Right atrium auricular region (tissue), 2 donors: ENCODE results near the gene ESPNL. TPM values are rescaled to one million over a fixed set of nuclear protein-coding genes. Genes with fewer than 3 reads are reported as not detected.

Source experiments
- DNase-seq: peaks from one replicate; pipeline ENCODE4 v3.0.0-alpha.2; 2019; ENCODE audit warnings: low spot score
- H3K27ac ChIP-seq, 2 donors: fragments of 200-600 bp; sonication (generic); 1 replicate in 1 of 2; 2 replicates in 1 of 2; pipeline ENCODE4 v1.5.1; 2016 to 2019
- H3K27me3 ChIP-seq, 2 donors: fragments of 200-600 bp; sonication (generic); one replicate each; pipeline versions ENCODE4 v1.5.1 to v1.6.0; 2017 to 2019
- H3K36me3 ChIP-seq: fragments of 200-600 bp; sonication (generic); one replicate; pipeline ENCODE4 v1.5.1; 2016
- H3K4me1 ChIP-seq, 2 donors: fragments of 200-600 bp; sonication (generic); one replicate each; pipeline versions ENCODE4 v1.5.1 to v1.6.0; 2017 to 2019
- H3K4me3 ChIP-seq, 2 donors: fragments of 200-600 bp; sonication (generic); 1 replicate in 1 of 2; 2 replicates in 1 of 2; pipeline ENCODE4 v1.5.1; 2017 to 2019; ENCODE audit warnings: mild to moderate bottlenecking in 1 of 2, moderate library complexity in 1 of 2
- H3K9me3 ChIP-seq, 2 donors: fragments of 200-600 bp; sonication (generic); one replicate each; pipeline ENCODE4 v1.5.1; 2019
- CTCF ChIP-seq, 2 donors: fragments of 200-600 bp; sonication (generic); IDR thresholded peaks; one replicate each; pipeline ENCODE4 v1.5.1; 2019; ENCODE audit warnings: antibody characterized with exemption in 2 of 2
- total RNA-seq, 2 donors: library from RNA; depleted of rRNA; stranded (reverse); fragments of >200 nt; gene quantifications; one replicate each; pipeline ENCODE4 v1.1.0, GENCODE V29; 2016

Gene ESPNL
- total RNA-seq, 2 donors from 2014 or later: 0.26 to 2.0 TPM

GRCh38 chr2:238172439-238172838 lies 72.3 kb downstream of the ESPNL start:
- H3K36me3 ChIP-seq: peaks cover 82% of the 10 kb centered on the region
- no peak for TF ChIP-seq CTCF (IDR thresholded peaks at IDR 0.05)

DNA sequence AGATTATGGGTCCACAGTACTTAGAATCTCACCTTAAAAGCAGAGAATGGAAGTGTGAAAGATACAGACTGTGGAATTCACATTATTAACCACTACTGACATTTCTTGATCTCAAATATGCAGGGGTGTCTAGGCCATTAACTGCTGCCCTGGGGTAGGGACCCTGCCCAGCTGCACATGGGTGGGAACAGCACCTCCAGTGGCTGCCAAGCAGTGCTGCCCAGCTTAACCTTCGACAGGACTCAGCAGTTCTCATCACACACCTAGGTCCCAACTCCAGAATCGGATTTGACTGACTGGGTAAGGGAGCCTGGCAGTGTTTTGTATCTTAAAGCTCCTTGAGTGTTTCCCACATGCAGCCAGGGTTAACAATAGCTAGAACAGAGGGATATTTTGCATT lies 73.6 kb downstream of the ESPNL start:
- DNase-seq: no peak
- no peak for TF ChIP-seq CTCF (IDR thresholded peaks at IDR 0.05)
- H3K27me3 ChIP-seq: no peaks in the 10 kb centered on the region
- peaks cover 0 to 21% of the 10 kb centered on the region in 2 donors for H3K4me1 ChIP-seq
- H3K27ac ChIP-seq: no peak overlapping the region
- H3K4me3 ChIP-seq: no peak overlapping the region
- no peaks in the 10 kb centered on the region for H3K9me3 ChIP-seq
- peaks cover 86% of the 10 kb centered on the region for H3K36me3 ChIP-seq

More at GRCh38 chr2:238172439-238172838, 72.3 kb downstream of the ESPNL start:
- Histone ChIP-seq H3K27ac (no peak overlapping the region), H3K27me3 (no peaks in the 10 kb centered on the region), H3K4me3 (no peak overlapping the region), H3K9me3 (no peaks in the 10 kb centered on the region), H3K4me1 (peaks cover 0 to 22% of the 10 kb centered on the region in 2 donors)
- DNase-seq: no peak

DNA sequence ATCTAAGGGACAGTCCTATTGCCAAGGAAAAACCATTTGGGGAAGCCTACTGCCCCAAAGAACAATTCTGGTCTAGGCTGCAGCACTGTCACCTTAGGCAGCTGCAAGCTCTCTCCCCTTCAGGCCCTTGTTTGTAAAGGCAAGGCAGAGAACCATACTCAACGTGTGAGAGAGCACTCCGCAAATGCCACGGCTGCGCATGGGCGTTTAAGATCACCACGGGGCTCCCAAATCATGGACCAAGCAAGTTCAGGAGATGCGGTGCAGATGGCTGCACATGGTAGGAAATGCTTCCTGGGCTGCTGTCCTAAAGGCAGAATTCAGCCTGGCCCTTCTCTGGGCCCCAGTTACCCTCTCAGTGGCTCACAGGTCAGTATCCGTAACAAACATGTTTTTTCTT lies 74.2 kb downstream of the ESPNL start:
- TF ChIP-seq CTCF (IDR thresholded peaks at IDR 0.05): no peak
- Histone ChIP-seq H3K4me3 (no peak overlapping the region), H3K27me3 (no peaks in the 10 kb centered on the region), H3K9me3 (no peaks in the 10 kb centered on the region), H3K4me1 (peaks cover 0 to 15% of the 10 kb centered on the region in 2 donors), H3K36me3 (peaks cover 86% of the 10 kb centered on the region), H3K27ac (no peak overlapping the region)
- no peak for DNase-seq

DNA sequence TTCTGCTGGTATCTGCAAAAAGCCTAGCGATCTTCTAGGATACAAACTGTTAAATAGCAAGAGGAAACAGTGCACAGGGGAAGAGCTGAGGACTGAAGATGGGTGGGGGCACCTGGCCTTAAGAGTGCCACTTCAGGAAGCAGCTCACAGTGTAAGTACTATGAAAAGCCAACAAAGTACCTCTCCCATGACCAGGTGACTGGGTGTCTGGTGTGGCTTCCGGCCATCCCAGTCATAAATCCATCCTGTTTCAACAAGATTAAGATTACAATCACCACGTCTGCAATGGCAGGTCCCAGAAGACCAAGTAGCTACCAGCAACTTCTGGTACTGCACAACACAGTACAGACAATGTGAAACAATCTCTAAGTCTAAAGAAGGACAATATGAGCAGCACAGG lies 74.6 kb downstream of the ESPNL start:
- peaks cover 89% of the 10 kb centered on the region for H3K36me3 ChIP-seq
- H3K4me3 ChIP-seq: no peak overlapping the region
- H3K27me3 ChIP-seq: no peaks in the 10 kb centered on the region
- no peak for TF ChIP-seq CTCF (IDR thresholded peaks at IDR 0.05)
- no peaks in the 10 kb centered on the region for H3K9me3 ChIP-seq
- peaks cover 0 to 11% of the 10 kb centered on the region in 2 donors for H3K4me1 ChIP-seq
- DNase-seq: no peak
- no peak overlapping the region for H3K27ac ChIP-seq

DNA sequence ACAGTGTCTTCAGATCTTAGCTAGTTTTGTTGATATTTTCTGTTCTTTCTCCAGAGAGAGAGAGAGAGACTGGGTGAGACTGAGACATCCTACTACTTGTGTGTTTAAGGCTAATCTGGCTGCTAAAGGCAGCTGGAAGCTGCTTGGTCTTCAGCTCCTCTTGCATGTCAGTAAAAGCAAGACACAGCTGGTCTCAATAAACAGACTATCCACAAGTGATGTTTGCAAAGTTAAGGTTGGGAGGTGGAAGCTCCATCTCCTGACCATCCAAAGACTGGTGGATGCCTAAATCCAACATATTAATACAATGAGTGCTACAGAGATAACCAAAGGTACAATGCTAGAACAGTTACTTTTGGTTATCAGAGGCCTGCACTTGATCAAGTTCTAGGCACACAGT lies 76.5 kb downstream of the ESPNL start:
- no peak for DNase-seq
- Histone ChIP-seq H3K27ac (no peak overlapping the region), H3K4me1 (no peaks in the 10 kb centered on the region), H3K9me3 (no peaks in the 10 kb centered on the region), H3K36me3 (peaks cover 95% of the 10 kb centered on the region), H3K27me3 (no peaks in the 10 kb centered on the region), H3K4me3 (no peak overlapping the region)
- no peak for TF ChIP-seq CTCF (IDR thresholded peaks at IDR 0.05)

- H3K27ac ChIP-seq: no peak overlapping the region
- H3K36me3 ChIP-seq: peaks cover 97% of the 10 kb centered on the region
- no peaks in the 10 kb centered on the region for H3K9me3 ChIP-seq
- no peak for DNase-seq
- H3K4me1 ChIP-seq: no peaks in the 10 kb centered on the region
- H3K4me3 ChIP-seq: no peak overlapping the region
- H3K27me3 ChIP-seq: no peaks in the 10 kb centered on the region
- no peak for TF ChIP-seq CTCF (IDR thresholded peaks at IDR 0.05)
Observed at GRCh38 chr2:238180554-238180953, 80.4 kb downstream of the ESPNL start.
